HL-60 (cell line): ENCODE data around the gene SPSB3.

ENCODE experiments used
- DNase-seq, 2 experiments: peaks; one replicate each; pipeline ENCODE4 v3.0.0-alpha.2; 2010 to 2020; ENCODE audit warnings: low read depth in 1 of 2, low spot score in 1 of 2
- H3K27ac ChIP-seq: fragments of 250-450 bp; sonication (Bioruptor Pico); replicated peaks from 2 replicates; pipeline ENCODE4 v1.5.1; 2020; ENCODE audit warnings: mild to moderate bottlenecking, moderate library complexity
- H3K27me3 ChIP-seq: fragments of 250-450 bp; sonication (Bioruptor Pico); 2 replicates; pipeline ENCODE4 v1.5.1; 2021; ENCODE audit warnings: mild to moderate bottlenecking, moderate library complexity; ENCODE audit not compliant: insufficient read depth, poor library complexity, severe bottlenecking
- H3K4me3 ChIP-seq: replicated peaks from 2 replicates; pipeline ENCODE4 v1.5.1; 2011; ENCODE audit warnings: mild to moderate bottlenecking, control low read depth, low read length; ENCODE audit not compliant: insufficient read depth
- GABPA ChIP-seq: IDR thresholded peaks from 2 replicates; pipeline ENCODE4 v1.6.1; 2012; ENCODE audit warnings: low read depth
- POLR2AphosphoS5 ChIP-seq: IDR thresholded peaks from 2 replicates; pipeline ENCODE4 v1.6.1; 2012; ENCODE audit warnings: low read depth
- SPI1 ChIP-seq: IDR thresholded peaks from 2 replicates; pipeline ENCODE4 v1.6.1; 2012; ENCODE audit warnings: low read depth, mild to moderate bottlenecking, borderline replicate concordance
- TF ChIP-seq, protein P1 (sequence below): IDR thresholded peaks from one replicate; pipeline ENCODE4 v1.5.1; 2011; ENCODE audit warnings: low read length, control low read depth, inconsistent platforms; ENCODE audit not compliant: insufficient read depth
- TF ChIP-seq, protein P2 (sequence below): IDR thresholded peaks from 2 replicates; pipeline ENCODE4 v1.6.1; 2012; ENCODE audit warnings: low read depth; ENCODE audit not compliant: insufficient replicate concordance

Gene SPSB3

DNA sequence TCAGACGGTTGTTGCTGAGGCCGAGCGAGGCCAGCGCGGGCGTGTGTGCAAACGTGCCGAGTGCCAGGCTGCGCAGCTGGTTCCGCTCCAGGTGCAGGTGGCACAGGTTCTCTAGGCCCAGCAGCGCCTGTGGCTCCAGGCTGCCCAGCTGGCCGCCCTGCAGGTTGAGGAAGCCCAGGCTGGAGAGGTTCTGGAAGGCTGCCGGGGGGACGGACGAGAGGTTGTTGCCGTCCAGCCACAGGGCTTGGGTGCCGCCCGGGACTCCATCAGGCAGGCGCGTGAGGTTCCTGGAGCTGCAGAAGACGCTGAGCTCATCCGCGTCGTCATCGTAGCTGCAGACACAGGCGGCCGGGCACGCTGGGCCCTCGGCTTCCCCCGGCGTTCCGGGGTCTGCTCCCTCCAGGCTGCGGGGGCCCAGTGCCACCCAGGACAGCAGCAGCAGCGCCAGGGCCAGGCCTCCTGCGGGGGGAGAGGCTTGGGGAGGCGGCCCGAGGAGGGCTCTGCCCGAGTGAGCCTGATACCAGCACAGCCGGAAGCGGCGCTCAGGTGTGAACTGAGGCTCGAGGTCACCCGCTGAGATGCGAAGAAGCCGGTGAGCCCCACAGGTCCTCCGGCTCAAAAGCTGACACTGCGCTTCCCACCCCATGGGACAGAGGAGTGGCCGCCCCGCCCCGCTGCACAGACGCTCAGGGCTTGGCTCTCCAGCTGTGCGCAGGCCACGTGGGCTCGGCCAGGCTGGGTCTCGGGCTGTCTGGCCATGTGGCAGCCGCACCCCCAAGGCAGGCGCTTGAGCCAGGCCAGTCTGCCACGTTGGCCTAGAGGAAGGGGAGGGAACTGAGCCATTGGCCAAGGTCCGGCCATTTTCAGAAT is 9.8 kb upstream of the SPSB3 start:
- H3K4me3 ChIP-seq: no peak overlapping the region
- no peak overlapping the region for H3K27ac ChIP-seq
- TF ChIP-seq GABPA (no peak), SPI1 (no peak), POLR2AphosphoS5 (no peak)
- TF ChIP-seq, protein P1, sequence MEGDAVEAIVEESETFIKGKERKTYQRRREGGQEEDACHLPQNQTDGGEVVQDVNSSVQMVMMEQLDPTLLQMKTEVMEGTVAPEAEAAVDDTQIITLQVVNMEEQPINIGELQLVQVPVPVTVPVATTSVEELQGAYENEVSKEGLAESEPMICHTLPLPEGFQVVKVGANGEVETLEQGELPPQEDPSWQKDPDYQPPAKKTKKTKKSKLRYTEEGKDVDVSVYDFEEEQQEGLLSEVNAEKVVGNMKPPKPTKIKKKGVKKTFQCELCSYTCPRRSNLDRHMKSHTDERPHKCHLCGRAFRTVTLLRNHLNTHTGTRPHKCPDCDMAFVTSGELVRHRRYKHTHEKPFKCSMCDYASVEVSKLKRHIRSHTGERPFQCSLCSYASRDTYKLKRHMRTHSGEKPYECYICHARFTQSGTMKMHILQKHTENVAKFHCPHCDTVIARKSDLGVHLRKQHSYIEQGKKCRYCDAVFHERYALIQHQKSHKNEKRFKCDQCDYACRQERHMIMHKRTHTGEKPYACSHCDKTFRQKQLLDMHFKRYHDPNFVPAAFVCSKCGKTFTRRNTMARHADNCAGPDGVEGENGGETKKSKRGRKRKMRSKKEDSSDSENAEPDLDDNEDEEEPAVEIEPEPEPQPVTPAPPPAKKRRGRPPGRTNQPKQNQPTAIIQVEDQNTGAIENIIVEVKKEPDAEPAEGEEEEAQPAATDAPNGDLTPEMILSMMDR: no peak
- TF ChIP-seq, protein P2, sequence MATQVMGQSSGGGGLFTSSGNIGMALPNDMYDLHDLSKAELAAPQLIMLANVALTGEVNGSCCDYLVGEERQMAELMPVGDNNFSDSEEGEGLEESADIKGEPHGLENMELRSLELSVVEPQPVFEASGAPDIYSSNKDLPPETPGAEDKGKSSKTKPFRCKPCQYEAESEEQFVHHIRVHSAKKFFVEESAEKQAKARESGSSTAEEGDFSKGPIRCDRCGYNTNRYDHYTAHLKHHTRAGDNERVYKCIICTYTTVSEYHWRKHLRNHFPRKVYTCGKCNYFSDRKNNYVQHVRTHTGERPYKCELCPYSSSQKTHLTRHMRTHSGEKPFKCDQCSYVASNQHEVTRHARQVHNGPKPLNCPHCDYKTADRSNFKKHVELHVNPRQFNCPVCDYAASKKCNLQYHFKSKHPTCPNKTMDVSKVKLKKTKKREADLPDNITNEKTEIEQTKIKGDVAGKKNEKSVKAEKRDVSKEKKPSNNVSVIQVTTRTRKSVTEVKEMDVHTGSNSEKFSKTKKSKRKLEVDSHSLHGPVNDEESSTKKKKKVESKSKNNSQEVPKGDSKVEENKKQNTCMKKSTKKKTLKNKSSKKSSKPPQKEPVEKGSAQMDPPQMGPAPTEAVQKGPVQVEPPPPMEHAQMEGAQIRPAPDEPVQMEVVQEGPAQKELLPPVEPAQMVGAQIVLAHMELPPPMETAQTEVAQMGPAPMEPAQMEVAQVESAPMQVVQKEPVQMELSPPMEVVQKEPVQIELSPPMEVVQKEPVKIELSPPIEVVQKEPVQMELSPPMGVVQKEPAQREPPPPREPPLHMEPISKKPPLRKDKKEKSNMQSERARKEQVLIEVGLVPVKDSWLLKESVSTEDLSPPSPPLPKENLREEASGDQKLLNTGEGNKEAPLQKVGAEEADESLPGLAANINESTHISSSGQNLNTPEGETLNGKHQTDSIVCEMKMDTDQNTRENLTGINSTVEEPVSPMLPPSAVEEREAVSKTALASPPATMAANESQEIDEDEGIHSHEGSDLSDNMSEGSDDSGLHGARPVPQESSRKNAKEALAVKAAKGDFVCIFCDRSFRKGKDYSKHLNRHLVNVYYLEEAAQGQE: no peak
- H3K27me3 ChIP-seq: no peaks in the 10 kb centered on the region
- DNase-seq: no peak

DNA sequence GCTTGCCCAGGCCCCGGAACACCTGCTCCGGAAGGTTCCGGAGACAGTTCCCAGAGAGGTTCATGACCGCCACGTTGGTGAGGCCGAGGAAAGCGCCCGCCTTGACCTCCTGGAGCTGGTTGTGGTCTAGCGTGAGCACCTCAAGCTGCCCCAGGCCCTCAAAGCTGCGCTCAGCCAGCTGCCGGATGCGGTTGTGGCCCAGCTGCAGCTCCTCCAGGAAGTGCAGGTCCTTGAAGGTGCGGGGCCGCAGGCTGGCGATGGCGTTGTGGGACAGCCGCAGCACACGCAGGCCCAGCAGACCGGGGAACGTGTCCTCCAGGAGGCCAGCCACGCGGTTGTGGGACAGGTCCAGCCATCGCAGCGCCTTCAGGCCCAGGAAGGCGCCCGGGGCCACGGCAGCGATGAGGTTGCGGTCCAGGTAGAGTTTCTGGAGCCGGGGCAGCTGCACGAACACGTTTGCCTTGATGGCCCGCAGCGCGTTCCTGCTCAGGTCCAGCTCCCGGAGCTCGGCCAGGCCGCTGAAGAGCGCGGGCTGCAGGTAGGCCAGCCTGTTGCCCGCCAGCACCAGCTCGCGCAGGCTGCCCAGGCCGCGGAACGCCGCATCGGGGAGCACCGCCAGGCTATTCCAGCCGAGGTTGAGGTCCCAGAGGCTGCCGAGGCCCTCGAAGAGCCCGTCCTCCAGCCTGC is 9.0 kb upstream of the SPSB3 start:
- no peak for DNase-seq
- H3K27ac ChIP-seq: no peak overlapping the region
- no peak overlapping the region for H3K4me3 ChIP-seq
- TF ChIP-seq SPI1 (no peak), GABPA (no peak), POLR2AphosphoS5 (no peak)
- TF ChIP-seq, protein P2: no peak
- TF ChIP-seq, protein P1: no peak
- no peaks in the 10 kb centered on the region for H3K27me3 ChIP-seq

- TF ChIP-seq, protein P2: no peak
- TF ChIP-seq GABPA: no peak
- TF ChIP-seq, protein P1: no peak
- TF ChIP-seq POLR2AphosphoS5: no peak
- TF ChIP-seq SPI1: no peak
- Histone ChIP-seq H3K27ac (no peak overlapping the region), H3K4me3 (no peak overlapping the region), H3K27me3 (no peaks in the 10 kb centered on the region)
- DNase-seq: no peak
Measured at GRCh38 chr16:1790611-1791255, 8.4 kb upstream of the SPSB3 start.
